BLaER1 (cell line): ENCODE results near the gene FILIP1L.

Experiments used
- H3K27ac ChIP-seq: shearing (Covaris generic); formaldehyde crosslinking; 2 replicates; pipeline ENCODE4 v1.8.1; 2022
- H3K27me3 ChIP-seq: shearing (Covaris generic); formaldehyde crosslinking; 2 replicates; pipeline ENCODE4 v1.8.1; 2022
- H3K36me3 ChIP-seq: shearing (Covaris generic); formaldehyde crosslinking; 2 replicates; pipeline ENCODE4 v1.8.1; 2022
- H3K4me1 ChIP-seq: shearing (Covaris generic); formaldehyde crosslinking; 2 replicates; pipeline ENCODE4 v1.8.1; 2022
- H3K4me2 ChIP-seq: shearing (Covaris generic); formaldehyde crosslinking; 2 replicates; pipeline ENCODE4 v1.8.1; 2022
- H3K4me3 ChIP-seq: shearing (Covaris generic); formaldehyde crosslinking; 2 replicates; pipeline ENCODE4 v1.8.1; 2022
- H3K9ac ChIP-seq: shearing (Covaris generic); formaldehyde crosslinking; 2 replicates; pipeline ENCODE4 v1.8.1; 2022
- H3K9me3 ChIP-seq: shearing (Covaris generic); formaldehyde crosslinking; 2 replicates; pipeline ENCODE4 v1.8.1; 2022
- H4K20me1 ChIP-seq: shearing (Covaris generic); formaldehyde crosslinking; 2 replicates; pipeline ENCODE4 v1.8.1; 2022
- Cebpa-rat ChIP-seq: shearing (Covaris generic); IDR thresholded peaks from 2 replicates; pipeline ENCODE4 v1.8.1; 2022

FILIP1L gene

DNA sequence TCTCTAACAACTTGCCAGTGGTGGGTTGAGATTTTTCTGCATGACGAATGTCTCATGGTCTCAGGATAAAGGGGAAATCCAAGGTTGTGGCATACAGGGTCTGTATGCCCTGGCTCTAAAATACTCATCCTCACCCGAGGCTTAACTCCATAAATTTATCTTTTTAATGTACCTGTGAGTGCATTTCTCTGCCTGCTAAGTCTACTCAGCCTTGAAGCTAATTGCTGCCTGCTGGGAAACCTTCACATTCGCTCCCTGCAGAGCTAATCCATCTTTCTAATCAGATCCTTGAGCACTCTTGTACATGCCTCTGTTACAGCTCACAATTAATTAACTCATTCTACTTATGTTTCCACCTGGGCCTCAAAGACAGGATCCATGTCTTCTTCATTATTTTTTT, 202.9 kb downstream of the FILIP1L start:
- Histone ChIP-seq H3K9ac (no peak overlapping the region), H3K4me3 (no peak overlapping the region), H3K9me3 (no peaks in the 10 kb centered on the region), H3K27me3 (no peaks in the 10 kb centered on the region), H3K4me2 (no peak overlapping the region), H3K36me3 (peaks cover 9% of the 10 kb centered on the region), H4K20me1 (no peaks in the 10 kb centered on the region), H3K4me1 (no peaks in the 10 kb centered on the region), H3K27ac (no peak overlapping the region)
- no peak for TF ChIP-seq Cebpa-rat

DNA sequence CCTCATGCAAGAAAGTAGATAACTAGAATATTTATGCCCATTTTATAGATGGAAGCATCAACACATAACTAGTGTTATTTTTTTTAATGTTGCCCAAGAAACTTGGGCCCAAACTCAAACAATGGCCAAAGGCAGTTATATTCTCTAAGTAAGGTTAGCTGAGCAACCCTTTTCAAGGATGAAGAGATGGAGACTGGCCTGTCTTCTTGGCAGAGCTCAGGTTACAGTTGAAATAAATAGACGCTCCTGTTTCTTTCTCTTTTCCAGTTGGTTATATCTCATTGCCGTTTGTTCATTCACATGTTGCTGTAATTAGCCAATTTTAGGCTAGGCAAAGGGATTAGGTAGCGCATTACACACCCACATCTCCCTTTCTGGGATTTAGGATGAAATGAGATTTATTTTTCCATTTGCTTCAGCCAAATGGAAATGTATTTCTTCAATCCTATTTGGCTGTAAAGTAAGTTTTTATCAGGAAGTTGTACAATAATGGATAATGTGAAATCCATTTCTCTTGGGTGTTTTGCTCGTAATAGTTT, 203.5 kb downstream of the FILIP1L start:
- Histone ChIP-seq H3K36me3 (peaks cover 9% of the 10 kb centered on the region), H3K4me1 (no peaks in the 10 kb centered on the region), H4K20me1 (0 out of 2 replicates have a peak, but pooled peaks cover 2% of the 10 kb centered on the region), H3K4me2 (no peak overlapping the region), H3K9me3 (no peaks in the 10 kb centered on the region), H3K27ac (no peak overlapping the region), H3K27me3 (no peaks in the 10 kb centered on the region), H3K9ac (no peak overlapping the region), H3K4me3 (no peak overlapping the region)
- TF ChIP-seq Cebpa-rat, result no peak

DNA sequence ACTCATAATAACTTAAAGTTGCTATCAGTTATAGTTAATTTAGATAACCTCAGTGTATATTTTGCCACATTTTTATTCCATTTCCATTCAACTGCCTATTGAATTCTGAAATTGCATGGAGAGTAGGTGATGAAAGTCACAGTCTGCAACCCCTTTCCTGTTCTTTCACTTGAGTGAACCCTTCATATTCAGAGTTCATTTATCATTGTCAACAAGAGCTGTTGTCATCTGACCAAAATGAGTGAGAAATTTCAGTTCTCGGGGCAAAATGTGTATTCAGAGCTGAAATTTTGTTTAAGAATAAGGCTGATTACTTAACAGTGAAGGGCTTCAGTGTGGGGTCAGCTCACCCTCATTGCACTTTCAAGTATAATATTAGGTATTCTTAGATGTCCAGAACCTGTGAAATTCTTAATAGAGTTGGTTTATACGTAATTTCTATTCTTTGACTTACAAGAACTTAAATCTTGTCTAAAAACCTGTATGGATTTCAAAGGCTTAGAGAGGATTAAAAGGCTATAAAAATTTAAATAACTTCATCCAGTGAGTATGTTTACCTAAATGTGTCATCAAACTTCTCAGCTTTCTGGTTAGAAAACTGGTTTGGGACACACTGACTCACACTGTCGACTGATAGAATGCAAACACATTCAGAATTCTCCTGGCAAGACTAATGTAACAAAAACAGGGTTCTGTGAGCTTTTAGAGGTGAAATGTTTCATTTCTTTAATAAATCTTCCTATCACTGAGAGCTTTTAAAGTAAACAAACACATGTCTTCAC, 204.4 kb downstream of the FILIP1L start:
- H3K4me3 ChIP-seq, result no peak overlapping the region
- no peak overlapping the region for H3K9ac ChIP-seq
- peaks cover 9% of the 10 kb centered on the region for H3K36me3 ChIP-seq
- H3K4me1 ChIP-seq, result no peaks in the 10 kb centered on the region
- H3K4me2 ChIP-seq, result no peak overlapping the region
- H3K9me3 ChIP-seq, result no peaks in the 10 kb centered on the region
- peaks cover 6% of the 10 kb centered on the region; the same call in 1 of the 2 replicates for H4K20me1 ChIP-seq
- no peak for TF ChIP-seq Cebpa-rat
- no peak overlapping the region for H3K27ac ChIP-seq
- no peaks in the 10 kb centered on the region for H3K27me3 ChIP-seq

DNA sequence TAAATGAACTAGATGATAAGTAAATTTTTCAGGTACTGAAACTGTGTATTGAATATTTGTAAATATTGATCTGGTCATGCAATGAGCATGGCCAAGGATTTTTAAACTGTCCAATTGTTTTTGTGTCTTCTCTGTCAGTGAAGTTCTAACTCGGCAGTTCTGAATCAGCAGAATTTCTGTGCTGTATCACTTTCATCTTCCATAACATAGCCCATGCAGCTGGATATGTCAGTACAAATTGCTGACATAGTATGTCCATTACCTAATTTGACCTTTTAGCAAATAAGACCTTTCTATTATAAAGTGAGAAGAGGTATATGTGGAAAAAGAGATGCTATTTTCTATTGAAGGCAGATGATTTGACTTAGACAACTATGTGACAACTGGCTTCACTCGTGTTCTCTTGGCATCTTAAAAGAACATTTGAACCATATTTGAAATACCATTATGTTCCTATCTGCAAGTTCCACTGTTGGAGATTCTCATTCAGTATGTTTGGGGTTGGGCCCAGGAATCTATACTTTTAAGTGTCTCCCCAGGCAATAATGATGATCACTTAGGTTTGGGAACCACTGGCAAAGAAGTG, 206.2 kb downstream of the FILIP1L start:
- no peaks in the 10 kb centered on the region for H3K4me1 ChIP-seq
- H3K27me3 ChIP-seq, result no peaks in the 10 kb centered on the region
- H3K9ac ChIP-seq, result no peak overlapping the region
- H3K4me3 ChIP-seq, result no peak overlapping the region
- TF ChIP-seq Cebpa-rat, result no peak
- no peak overlapping the region for H3K4me2 ChIP-seq
- H3K9me3 ChIP-seq, result no peaks in the 10 kb centered on the region
- peaks cover 6% of the 10 kb centered on the region; the same call in 1 of the 2 replicates for H4K20me1 ChIP-seq
- H3K36me3 ChIP-seq, result peaks cover 9% of the 10 kb centered on the region
- no peak overlapping the region for H3K27ac ChIP-seq

GRCh38 chr3:99903869-99904268, 210.4 kb downstream of the FILIP1L start:
- H3K27ac ChIP-seq, result no peak overlapping the region
- no peaks in the 10 kb centered on the region for H3K36me3 ChIP-seq
- H3K9me3 ChIP-seq, result no peaks in the 10 kb centered on the region
- no peak for TF ChIP-seq Cebpa-rat
- peaks cover 6% of the 10 kb centered on the region; the same call in 1 of the 2 replicates for H4K20me1 ChIP-seq
- no peaks in the 10 kb centered on the region for H3K27me3 ChIP-seq
- no peak overlapping the region for H3K9ac ChIP-seq
- no peak overlapping the region for H3K4me3 ChIP-seq
- H3K4me2 ChIP-seq, result no peak overlapping the region
- H3K4me1 ChIP-seq, result no peaks in the 10 kb centered on the region

DNA sequence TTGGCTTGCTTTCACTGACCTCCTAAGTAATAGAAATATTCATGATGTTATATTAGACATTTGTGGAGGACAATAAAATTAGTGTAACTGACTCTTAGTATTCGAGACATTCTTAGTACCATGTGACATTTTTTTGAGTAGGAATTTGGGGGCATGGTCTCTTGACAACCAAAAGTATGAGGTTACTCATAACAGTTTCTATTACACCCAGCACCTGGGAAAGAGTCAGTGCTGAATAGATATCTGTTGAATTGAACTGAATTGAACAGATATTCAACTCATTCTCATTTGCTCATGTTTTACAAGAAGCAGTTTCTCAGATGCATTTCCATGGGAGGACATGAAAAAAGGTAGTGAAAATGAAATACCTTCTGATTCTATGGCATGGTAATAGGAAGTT, 212.2 kb downstream of the FILIP1L start:
- Histone ChIP-seq H3K9me3 (no peaks in the 10 kb centered on the region), H3K27ac (no peak overlapping the region), H3K36me3 (no peaks in the 10 kb centered on the region), H3K4me3 (no peak overlapping the region), H3K9ac (no peak overlapping the region), H4K20me1 (peaks cover 6% of the 10 kb centered on the region; the same call in 1 of the 2 replicates), H3K27me3 (no peaks in the 10 kb centered on the region), H3K4me2 (no peak overlapping the region), H3K4me1 (no peaks in the 10 kb centered on the region)
- no peak for TF ChIP-seq Cebpa-rat

GRCh38 chr3:99901200-99901926, 212.9 kb downstream of the FILIP1L start:
- H3K36me3 ChIP-seq, result no peaks in the 10 kb centered on the region
- no peaks in the 10 kb centered on the region for H3K27me3 ChIP-seq
- no peak overlapping the region for H3K4me3 ChIP-seq
- no peak overlapping the region for H3K4me2 ChIP-seq
- H3K9ac ChIP-seq, result no peak overlapping the region
- TF ChIP-seq Cebpa-rat, result no peak
- H3K27ac ChIP-seq, result no peak overlapping the region
- H3K4me1 ChIP-seq, result peaks cover 3% of the 10 kb centered on the region
- H4K20me1 ChIP-seq, result peaks cover 6% of the 10 kb centered on the region; the same call in 1 of the 2 replicates
- no peaks in the 10 kb centered on the region for H3K9me3 ChIP-seq

DNA sequence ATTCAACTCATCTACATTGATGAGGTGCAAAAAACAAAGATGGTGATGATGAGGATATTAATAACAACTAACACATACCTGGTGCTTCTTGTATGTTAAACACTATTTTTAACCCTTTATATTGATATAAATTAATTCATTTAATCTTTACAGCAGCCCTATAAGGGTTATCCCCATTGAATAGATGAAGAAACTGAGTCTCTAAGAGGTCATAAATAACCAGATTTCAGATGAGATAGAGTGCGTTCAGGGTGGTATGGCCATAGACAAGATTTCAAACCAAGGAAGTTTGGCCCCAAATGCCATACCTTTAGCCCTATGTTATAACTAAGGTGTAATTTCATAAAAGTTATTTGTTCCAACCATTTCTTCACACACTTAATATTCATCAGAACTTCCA, 214.1 kb downstream of the FILIP1L start:
- Histone ChIP-seq H3K36me3 (no peaks in the 10 kb centered on the region), H3K9ac (no peak overlapping the region), H3K27me3 (no peaks in the 10 kb centered on the region), H3K4me3 (no peak overlapping the region), H3K4me1 (peaks cover 14% of the 10 kb centered on the region), H3K9me3 (no peaks in the 10 kb centered on the region), H3K4me2 (no peak overlapping the region), H4K20me1 (peaks cover 11% of the 10 kb centered on the region; the same call in 1 of the 2 replicates), H3K27ac (no peak overlapping the region)
- TF ChIP-seq Cebpa-rat, result no peak

GRCh38 chr3:99899603-99900002, 214.7 kb downstream of the FILIP1L start:
- peaks cover 20% of the 10 kb centered on the region for H3K4me1 ChIP-seq
- no peak for TF ChIP-seq Cebpa-rat
- H3K27me3 ChIP-seq, result no peaks in the 10 kb centered on the region

More at GRCh38 chr3:99899603-99900002, 214.7 kb downstream of the FILIP1L start:
- H3K9ac ChIP-seq, result no peak overlapping the region
- no peak overlapping the region for H3K27ac ChIP-seq
- H3K9me3 ChIP-seq, result no peaks in the 10 kb centered on the region
- H3K36me3 ChIP-seq, result no peaks in the 10 kb centered on the region
- H3K4me2 ChIP-seq, result no peak overlapping the region
- H3K4me3 ChIP-seq, result no peak overlapping the region
- H4K20me1 ChIP-seq, result peaks cover 16% of the 10 kb centered on the region; the same call in 1 of the 2 replicates
